Loucy (cell line): ENCODE results near the gene ASIP.

Experiments used
- H2AFZ ChIP-seq: fragments of 200-600 bp; sonication (generic); 2 replicates; pipeline ENCODE4 v1.6.0; 2016; ENCODE audit warnings: antibody characterized with exemption, mild to moderate bottlenecking, low read length, moderate library complexity
- H3F3A ChIP-seq: fragments of 200-600 bp; 2 replicates; pipeline ENCODE4 v1.6.0; 2016; ENCODE audit warnings: antibody characterized with exemption, low read depth, mild to moderate bottlenecking
- H3K27me3 ChIP-seq: fragments of 200-600 bp; sonication (generic); 2 replicates; pipeline ENCODE4 v1.6.1; 2014; ENCODE audit warnings: low read length, mild to moderate bottlenecking; ENCODE audit not compliant: insufficient read depth, poor library complexity, severe bottlenecking
- H3K36me3 ChIP-seq: fragments of 200-600 bp; sonication (generic); 2 replicates; pipeline ENCODE4 v1.6.1; 2016; ENCODE audit warnings: low read length; ENCODE audit not compliant: insufficient read depth
- H3K4me1 ChIP-seq: fragments of 200-600 bp; sonication (generic); 2 replicates; pipeline ENCODE4 v1.5.1; 2014; ENCODE audit warnings: low read length, mild to moderate bottlenecking; ENCODE audit not compliant: insufficient read depth, poor library complexity, severe bottlenecking
- H3K4me2 ChIP-seq: fragments of 200-600 bp; sonication (generic); 2 replicates; pipeline ENCODE4 v1.6.0; 2014; ENCODE audit warnings: antibody characterized with exemption, low read length, low read depth, mild to moderate bottlenecking; ENCODE audit not compliant: poor library complexity, severe bottlenecking
- H3K4me3 ChIP-seq: fragments of 200-600 bp; sonication (generic); 2 replicates; pipeline ENCODE4 v1.5.1; 2014; ENCODE audit warnings: low read length, mild to moderate bottlenecking, mixed read lengths; ENCODE audit not compliant: poor library complexity, severe bottlenecking
- H3K79me2 ChIP-seq: fragments of 200-600 bp; sonication (generic); 2 replicates; pipeline ENCODE4 v1.6.1; 2014; ENCODE audit warnings: low read length; ENCODE audit not compliant: insufficient read depth
- H3K9ac ChIP-seq: fragments of 200-600 bp; sonication (generic); 2 replicates; pipeline ENCODE4 v1.6.0; 2014; ENCODE audit warnings: mild to moderate bottlenecking, low read depth, low read length, moderate library complexity; ENCODE audit not compliant: poor library complexity, severe bottlenecking
- H3K9me2 ChIP-seq: fragments of 200-600 bp; sonication (generic); replicated peaks from 2 replicates; pipeline ENCODE4 v1.6.1; 2016; ENCODE audit warnings: low read depth, low read length, mixed read lengths
- H3K9me3 ChIP-seq: fragments of 200-600 bp; sonication (generic); 2 replicates; pipeline ENCODE4 v1.6.1; 2014; ENCODE audit warnings: mild to moderate bottlenecking, antibody characterized with exemption, low read length, low read depth; ENCODE audit not compliant: insufficient read depth
- H4K20me1 ChIP-seq: fragments of 200-600 bp; sonication (generic); 2 replicates; pipeline ENCODE4 v1.6.0; 2014; ENCODE audit warnings: antibody characterized with exemption, low read length, mild to moderate bottlenecking; ENCODE audit not compliant: insufficient read depth, poor library complexity, severe bottlenecking
- CTCF ChIP-seq: fragments of 200-600 bp; sonication (generic); conservative IDR thresholded peaks from 2 replicates; pipeline ENCODE4 v1.5.1; 2014; ENCODE audit warnings: mild to moderate bottlenecking, antibody characterized with exemption, low read length
- EZH2phosphoT487 ChIP-seq: fragments of 200-600 bp; IDR thresholded peaks from 2 replicates; pipeline ENCODE4 v1.6.1; 2018; ENCODE audit warnings: antibody characterized with exemption, mild to moderate bottlenecking, moderate library complexity, borderline replicate concordance

Gene ASIP

GRCh38 chr20:34264141-34264540 lies 22.9 kb downstream of the ASIP start:
- no peaks in the 10 kb centered on the region for H3K79me2 ChIP-seq
- H3K4me3 ChIP-seq, result no peak overlapping the region
- no peaks in the 10 kb centered on the region for H4K20me1 ChIP-seq
- no peaks in the 10 kb centered on the region for H3K9me2 ChIP-seq
- no peaks in the 10 kb centered on the region for H3K27me3 ChIP-seq
- H2AFZ ChIP-seq, result no peak overlapping the region
- H3K4me2 ChIP-seq, result no peak overlapping the region
- no peaks in the 10 kb centered on the region for H3K4me1 ChIP-seq
- H3K9me3 ChIP-seq, result no peaks in the 10 kb centered on the region
- H3K9ac ChIP-seq, result no peak overlapping the region
- TF ChIP-seq CTCF (no peak), EZH2phosphoT487 (no peak)
- H3K36me3 ChIP-seq, result no peaks in the 10 kb centered on the region
- no peaks in the 10 kb centered on the region for H3F3A ChIP-seq

- Histone ChIP-seq H3K27me3 (no peaks in the 10 kb centered on the region), H2AFZ (no peak overlapping the region), H3K9ac (no peak overlapping the region), H3K79me2 (no peaks in the 10 kb centered on the region), H3K4me2 (no peak overlapping the region), H3K9me3 (no peaks in the 10 kb centered on the region), H3F3A (no peaks in the 10 kb centered on the region), H3K9me2 (no peaks in the 10 kb centered on the region), H3K4me3 (no peak overlapping the region), H3K4me1 (no peaks in the 10 kb centered on the region), H3K36me3 (no peaks in the 10 kb centered on the region; the same call in 1 of the 2 replicates), H4K20me1 (no peaks in the 10 kb centered on the region)
- TF ChIP-seq EZH2phosphoT487 (no peak), CTCF (no peak)
Observed at GRCh38 chr20:34268145-34268544, 26.9 kb downstream of the ASIP start.

- H2AFZ ChIP-seq, result no peak overlapping the region
- H3K4me3 ChIP-seq, result no peak overlapping the region
- no peaks in the 10 kb centered on the region for H3K79me2 ChIP-seq
- no peaks in the 10 kb centered on the region for H3K4me1 ChIP-seq
- no peak overlapping the region for H3K9ac ChIP-seq
- no peak for TF ChIP-seq CTCF
- TF ChIP-seq EZH2phosphoT487, result no peak
- no peak overlapping the region for H3K4me2 ChIP-seq
- no peaks in the 10 kb centered on the region for H3K9me3 ChIP-seq
- H3F3A ChIP-seq, result no peaks in the 10 kb centered on the region
- no peaks in the 10 kb centered on the region for H3K9me2 ChIP-seq
- H3K27me3 ChIP-seq, result no peaks in the 10 kb centered on the region
- peaks cover 2% of the 10 kb centered on the region; the same call in 1 of the 2 replicates for H3K36me3 ChIP-seq
- no peaks in the 10 kb centered on the region for H4K20me1 ChIP-seq
Observed at GRCh38 chr20:34268851-34269636, 27.8 kb downstream of the ASIP start.
